C4-2B (cell line): ENCODE data around the gene C3orf62.

ENCODE experiments used
- ZFX ChIP-seq: fragments of 450-650 bp; IDR thresholded peaks from 2 replicates; pipeline ENCODE4 v1.6.1; 2017
- TF ChIP-seq, protein P1 (sequence below): fragments of 450-650 bp; conservative IDR thresholded peaks from 2 replicates; pipeline ENCODE4 v1.5.1; 2017; ENCODE audit warnings: mild to moderate bottlenecking

DNA sequence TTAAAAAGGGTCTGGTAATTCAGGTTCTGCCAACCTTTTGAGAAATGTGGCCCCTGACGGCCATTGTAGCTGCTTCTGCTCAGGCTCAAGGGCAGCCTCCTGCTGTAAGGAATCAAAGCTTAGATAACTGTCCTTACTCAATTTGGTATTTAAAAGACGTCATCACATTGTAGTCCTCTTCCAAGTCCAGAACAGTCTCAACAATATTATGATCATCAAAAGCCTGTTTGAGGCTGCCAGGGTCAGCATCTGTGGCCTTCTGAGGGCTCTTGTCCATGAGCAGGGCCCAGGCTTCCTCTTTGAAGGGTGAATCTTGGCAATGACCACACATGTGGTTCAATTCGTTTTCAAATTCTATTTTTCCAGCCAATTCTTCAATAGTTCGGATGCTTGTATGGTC lies 6.0 kb downstream of the C3orf62 start:
- TF ChIP-seq, protein P1, sequence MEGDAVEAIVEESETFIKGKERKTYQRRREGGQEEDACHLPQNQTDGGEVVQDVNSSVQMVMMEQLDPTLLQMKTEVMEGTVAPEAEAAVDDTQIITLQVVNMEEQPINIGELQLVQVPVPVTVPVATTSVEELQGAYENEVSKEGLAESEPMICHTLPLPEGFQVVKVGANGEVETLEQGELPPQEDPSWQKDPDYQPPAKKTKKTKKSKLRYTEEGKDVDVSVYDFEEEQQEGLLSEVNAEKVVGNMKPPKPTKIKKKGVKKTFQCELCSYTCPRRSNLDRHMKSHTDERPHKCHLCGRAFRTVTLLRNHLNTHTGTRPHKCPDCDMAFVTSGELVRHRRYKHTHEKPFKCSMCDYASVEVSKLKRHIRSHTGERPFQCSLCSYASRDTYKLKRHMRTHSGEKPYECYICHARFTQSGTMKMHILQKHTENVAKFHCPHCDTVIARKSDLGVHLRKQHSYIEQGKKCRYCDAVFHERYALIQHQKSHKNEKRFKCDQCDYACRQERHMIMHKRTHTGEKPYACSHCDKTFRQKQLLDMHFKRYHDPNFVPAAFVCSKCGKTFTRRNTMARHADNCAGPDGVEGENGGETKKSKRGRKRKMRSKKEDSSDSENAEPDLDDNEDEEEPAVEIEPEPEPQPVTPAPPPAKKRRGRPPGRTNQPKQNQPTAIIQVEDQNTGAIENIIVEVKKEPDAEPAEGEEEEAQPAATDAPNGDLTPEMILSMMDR, result no peak
- TF ChIP-seq ZFX, result no peak
